Lower leg skin (tissue), 4 donors: ENCODE data around the gene CACNB2. TPM values are rescaled to one million over a fixed set of nuclear protein-coding genes. Genes with fewer than 3 reads are reported as not detected.

ENCODE experiments used
- DNase-seq, 2 donors: peaks; one replicate each; pipeline ENCODE4 v3.0.0-alpha.2; 2019; ENCODE audit warnings: low spot score in 2 of 2
- H3K4me3 ChIP-seq: fragments of 200-600 bp; sonication (generic); 2 replicates; pipeline ENCODE4 v1.5.1; 2017; ENCODE audit warnings: mild to moderate bottlenecking, low read depth; ENCODE audit not compliant: poor library complexity, severe bottlenecking
- POLR2A ChIP-seq, 2 donors: fragments of 450-650 bp; IDR thresholded peaks; one replicate each; pipeline ENCODE4 v1.6.1; 2016 to 2017; ENCODE audit warnings: antibody characterized with exemption in 2 of 2, mild to moderate bottlenecking in 1 of 2, moderate library complexity in 1 of 2
- WGBS, 2 donors: methylation state at CpG; one replicate each; pipeline ENCODE4 v1.1.5; 2018; 5-methylcytosine and 5-hydroxymethylcytosine counted together
- intact Hi-C: fragments of 100-400 bp; cut with DNase I; formaldehyde crosslinking; loops from one replicate; pipeline ENCODE4 v1.15.0; 2023; ENCODE audit warnings: low total_unique reads
- total RNA-seq, 4 donors: library from RNA; depleted of rRNA; stranded (reverse); fragments of >200 nt; gene quantifications; one replicate each; pipeline ENCODE4 v1.1.0, GENCODE V29; 2016
- TF ChIP-seq, protein P1 (sequence below), 3 donors: fragments of 450-650 bp; IDR thresholded peaks; one replicate each; pipeline ENCODE4 v1.5.1; 2016; ENCODE audit warnings: antibody characterized with exemption in 3 of 3, mild to moderate bottlenecking in 3 of 3, moderate library complexity in 2 of 3

The CACNB2 gene
- total RNA-seq, 4 donors from 2014 or later, result 3.6 to 7.6 (median 6.1) TPM

DNA sequence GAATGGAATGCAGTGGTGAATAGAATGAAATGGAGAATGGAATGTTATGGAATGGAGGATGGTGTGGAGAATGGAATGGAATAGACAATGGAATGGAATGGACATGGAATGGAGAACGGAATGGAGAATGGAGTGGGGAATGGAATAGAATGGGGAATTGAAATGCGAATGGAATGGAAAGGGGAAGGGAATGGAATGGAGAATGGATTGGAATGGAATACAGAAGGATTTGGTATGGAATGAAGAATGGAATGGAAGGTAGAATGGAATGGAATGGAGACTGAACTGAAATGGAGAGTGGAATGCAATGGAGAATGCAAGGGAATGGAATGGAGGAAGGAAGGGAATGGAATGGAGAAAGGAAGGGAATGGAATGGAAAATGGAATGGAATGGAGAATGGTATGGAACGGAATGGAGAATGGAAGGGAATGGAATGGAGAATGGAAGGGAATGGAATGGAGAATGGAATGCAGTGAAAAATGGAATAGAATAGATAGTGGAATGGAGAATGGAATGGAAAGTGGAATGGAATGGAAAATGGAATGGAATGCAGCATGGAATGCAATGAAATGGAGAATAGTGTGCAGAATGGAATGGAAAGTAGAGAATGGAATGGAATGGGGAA, 416.4 kb downstream of the CACNB2 start:
- H3K4me3 ChIP-seq, result no peak overlapping the region
- 98% methylated on average over 3 of the region's 3 CpGs for WGBS, 2 donors
- no peak for TF ChIP-seq POLR2A (IDR thresholded peaks at IDR 0.05)
- TF ChIP-seq, protein P1, sequence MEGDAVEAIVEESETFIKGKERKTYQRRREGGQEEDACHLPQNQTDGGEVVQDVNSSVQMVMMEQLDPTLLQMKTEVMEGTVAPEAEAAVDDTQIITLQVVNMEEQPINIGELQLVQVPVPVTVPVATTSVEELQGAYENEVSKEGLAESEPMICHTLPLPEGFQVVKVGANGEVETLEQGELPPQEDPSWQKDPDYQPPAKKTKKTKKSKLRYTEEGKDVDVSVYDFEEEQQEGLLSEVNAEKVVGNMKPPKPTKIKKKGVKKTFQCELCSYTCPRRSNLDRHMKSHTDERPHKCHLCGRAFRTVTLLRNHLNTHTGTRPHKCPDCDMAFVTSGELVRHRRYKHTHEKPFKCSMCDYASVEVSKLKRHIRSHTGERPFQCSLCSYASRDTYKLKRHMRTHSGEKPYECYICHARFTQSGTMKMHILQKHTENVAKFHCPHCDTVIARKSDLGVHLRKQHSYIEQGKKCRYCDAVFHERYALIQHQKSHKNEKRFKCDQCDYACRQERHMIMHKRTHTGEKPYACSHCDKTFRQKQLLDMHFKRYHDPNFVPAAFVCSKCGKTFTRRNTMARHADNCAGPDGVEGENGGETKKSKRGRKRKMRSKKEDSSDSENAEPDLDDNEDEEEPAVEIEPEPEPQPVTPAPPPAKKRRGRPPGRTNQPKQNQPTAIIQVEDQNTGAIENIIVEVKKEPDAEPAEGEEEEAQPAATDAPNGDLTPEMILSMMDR (IDR thresholded peaks at IDR 0.05), result no peak
- DNase-seq, result no peak
- intact Hi-C loops, result no loop called here

DNA sequence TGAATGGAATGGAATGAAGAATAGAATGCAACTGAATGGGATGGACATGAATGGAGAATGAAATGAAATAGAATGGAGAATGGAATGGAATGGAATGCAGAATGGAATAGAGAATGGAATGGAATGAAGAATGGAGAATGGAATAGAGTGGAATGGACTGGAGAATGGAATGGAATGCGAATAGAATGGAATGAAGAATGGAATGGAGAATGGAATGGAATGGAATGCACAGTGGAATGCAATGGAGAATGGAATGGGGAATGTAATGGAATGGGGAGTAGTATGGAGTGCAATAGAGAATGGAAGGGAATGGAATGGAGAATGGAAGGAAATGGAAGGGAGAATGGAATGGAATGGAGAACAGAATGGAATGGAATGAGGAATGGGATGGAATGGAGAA, 417.7 kb downstream of the CACNB2 start:
- DNase-seq, result no peak
- H3K4me3 ChIP-seq, result no peak overlapping the region
- intact Hi-C loops, result no loop called here
- WGBS, 2 donors, result 96% methylated on average over 1 of the region's 1 CpG
- TF ChIP-seq, protein P1 (IDR thresholded peaks at IDR 0.05), result no peak
- no peak for TF ChIP-seq POLR2A (IDR thresholded peaks at IDR 0.05)

DNA sequence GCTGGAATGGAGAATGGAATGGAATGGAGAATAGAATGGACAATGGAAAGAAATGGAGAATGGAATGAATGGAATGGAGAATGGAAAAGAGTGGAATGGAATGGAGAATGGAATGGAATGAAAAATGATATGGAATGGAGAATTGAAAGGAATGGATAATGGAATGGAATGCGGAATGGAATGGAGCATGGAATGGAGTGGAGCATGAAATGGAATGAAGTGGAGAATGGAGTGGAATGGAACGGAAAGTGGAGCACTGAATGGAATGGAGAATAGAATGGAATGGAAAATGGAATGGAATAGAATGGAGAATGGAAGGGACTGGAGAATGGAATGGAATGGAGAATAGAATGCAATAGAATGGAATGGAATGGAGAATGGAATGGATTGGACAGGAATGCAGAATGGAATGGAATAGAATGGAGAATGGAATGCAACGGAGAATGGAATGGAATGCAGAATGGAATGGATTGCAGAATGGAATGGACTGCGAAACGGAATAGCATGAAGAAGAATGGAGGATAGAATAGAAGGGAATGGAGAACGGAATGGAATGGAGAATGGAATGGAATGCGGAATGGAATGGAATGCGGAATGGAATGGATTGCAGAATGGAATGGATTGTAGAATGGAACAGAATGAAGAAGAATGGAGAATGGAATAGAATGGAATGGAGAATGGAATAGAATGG, 421.8 kb downstream of the CACNB2 start:
- no peak for DNase-seq
- intact Hi-C loops, result no loop called here
- WGBS, 2 donors, result 95 to 96% methylated on average over 8 of the region's 8 CpGs
- no peak overlapping the region for H3K4me3 ChIP-seq
- TF ChIP-seq, protein P1 (IDR thresholded peaks at IDR 0.05), result no peak
- no peak for TF ChIP-seq POLR2A (IDR thresholded peaks at IDR 0.05)

DNA sequence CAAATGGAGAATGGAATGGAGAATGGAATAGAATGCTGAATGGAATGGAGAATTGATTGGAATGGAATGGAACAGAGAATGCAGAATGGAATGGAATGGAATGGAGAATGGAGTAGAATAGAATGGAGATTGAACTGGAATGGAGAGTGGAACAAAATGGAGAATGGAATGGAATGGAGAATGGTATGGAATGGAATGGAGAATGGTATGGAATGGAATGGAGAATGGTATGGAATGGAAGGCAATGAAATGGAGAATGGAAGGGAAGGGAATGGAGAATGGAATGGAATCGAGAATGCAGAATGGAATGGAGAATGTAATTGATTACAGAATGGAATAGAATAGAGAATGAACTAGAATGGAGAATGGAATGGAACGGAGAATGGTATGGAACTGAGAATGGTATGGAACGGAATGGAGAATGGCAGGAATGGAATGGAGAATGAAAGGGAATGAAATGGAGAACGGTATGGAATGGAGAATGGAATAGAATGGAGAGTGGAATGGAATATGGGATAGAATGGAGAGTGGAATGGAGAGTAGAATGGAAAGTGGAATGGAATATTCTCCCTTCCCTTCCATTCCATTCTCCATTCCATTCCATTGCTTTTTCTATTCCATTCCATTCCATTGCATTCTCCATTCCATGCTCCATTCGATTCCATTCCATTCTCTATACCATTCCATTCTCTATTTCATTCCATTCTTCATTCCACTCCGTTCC, 422.9 kb downstream of the CACNB2 start:
- DNase-seq, result no peak
- intact Hi-C loops, result no loop called here
- no peak for TF ChIP-seq POLR2A (IDR thresholded peaks at IDR 0.05)
- TF ChIP-seq, protein P1 (IDR thresholded peaks at IDR 0.05), result no peak
- WGBS, 2 donors, result 93 to 98% methylated on average over 6 of the region's 6 CpGs
- no peak overlapping the region for H3K4me3 ChIP-seq

DNA sequence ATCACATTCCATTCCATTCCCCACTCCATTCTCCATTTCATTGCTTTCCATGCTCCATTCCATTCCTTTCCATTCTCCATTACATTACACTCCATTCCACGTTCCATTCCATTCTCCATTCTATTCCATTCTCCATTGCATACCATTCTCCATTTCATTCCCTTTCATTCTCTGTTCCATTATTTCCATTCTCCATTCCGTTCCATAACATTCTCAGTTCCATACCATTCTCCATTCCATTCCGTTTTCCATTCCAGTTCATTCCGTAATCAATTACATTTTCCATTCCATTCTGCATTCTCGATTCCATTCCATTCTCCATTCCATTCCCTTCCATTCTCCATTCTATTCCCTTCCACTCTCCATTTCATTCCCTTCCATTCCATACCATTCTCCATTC, 424.8 kb downstream of the CACNB2 start:
- intact Hi-C loops, result no loop called here
- whole genome bisulfite sequencing, 2 donors, result 95% methylated on average over 5 of the region's 5 CpGs
- DNase-seq, result no peak
- no peak overlapping the region for H3K4me3 ChIP-seq
- no peak for TF ChIP-seq POLR2A (IDR thresholded peaks at IDR 0.05)
- TF ChIP-seq, protein P1 (IDR thresholded peaks at IDR 0.05), result no peak
